Chondrocyte (in vitro differentiated cells): ENCODE measurements around the gene GNAQ. TPM values are rescaled to one million over a fixed set of nuclear protein-coding genes. Genes with fewer than 3 reads are reported as not detected.

Source experiments
- DNase-seq: peaks from one replicate; pipeline ENCODE4 v3.0.0; 2021; ENCODE audit warnings: mixed read lengths, low spot score
- H3K27ac Mint-ChIP-seq: one replicate; pipeline ENCODE4 v1.8.0; 2021; ENCODE audit warnings: mild to moderate bottlenecking, moderate library complexity, mixed read lengths; ENCODE audit not compliant: unreplicated experiment
- H3K27me3 Mint-ChIP-seq: 2 replicates; pipeline ENCODE4 v1.8.0; 2021; ENCODE audit warnings: low read depth, mixed read lengths
- H3K36me3 Mint-ChIP-seq: 2 replicates; pipeline ENCODE4 v1.8.0; 2021; ENCODE audit warnings: low read depth, mixed read lengths
- H3K4me1 Mint-ChIP-seq: 2 replicates; pipeline ENCODE4 v1.8.0; 2021; ENCODE audit warnings: low read depth, mild to moderate bottlenecking, mixed read lengths
- H3K4me3 Mint-ChIP-seq: one replicate; pipeline ENCODE4 v1.8.0; 2021; ENCODE audit warnings: mild to moderate bottlenecking, moderate library complexity, mixed read lengths; ENCODE audit not compliant: unreplicated experiment
- H3K9me3 Mint-ChIP-seq: 2 replicates; pipeline ENCODE4 v1.8.0; 2021; ENCODE audit warnings: low read depth, mixed read lengths
- CTCF ChIP-seq: fragments of 200-600 bp; sonication (generic); IDR thresholded peaks from 2 replicates; pipeline ENCODE4 v1.5.0; 2021; ENCODE audit warnings: antibody characterized with exemption, mild to moderate bottlenecking, moderate library complexity
- total RNA-seq: library from RNA; stranded (reverse); gene quantifications from 3 replicates; pipeline ENCODE4 v1.2.1, GENCODE V29; 2021

The GNAQ gene
- total RNA-seq, 1 donor from 2014 or later, result 87.0 TPM

- peaks cover 5% of the 10 kb centered on the region for H3K36me3 Mint-ChIP-seq
- peaks cover 8% of the 10 kb centered on the region for H3K4me1 Mint-ChIP-seq
- no peak for DNase-seq
- H3K27me3 Mint-ChIP-seq, result no peaks in the 10 kb centered on the region
- TF ChIP-seq CTCF, result no peak
- no peak overlapping the region for H3K4me3 Mint-ChIP-seq
- no peak overlapping the region for H3K27ac Mint-ChIP-seq
- H3K9me3 Mint-ChIP-seq, result peaks cover 3% of the 10 kb centered on the region
Measured at GRCh38 chr9:77989458-77989857, 42.2 kb downstream of the GNAQ start.

- no peak for DNase-seq
- Mint-ChIP-seq H3K9me3 (peaks cover 3% of the 10 kb centered on the region), H3K36me3 (peaks cover 5% of the 10 kb centered on the region), H3K4me3 (no peak overlapping the region), H3K4me1 (peaks cover 8% of the 10 kb centered on the region), H3K27ac (no peak overlapping the region), H3K27me3 (no peaks in the 10 kb centered on the region)
- no peak for TF ChIP-seq CTCF
Measured at GRCh38 chr9:77988630-77989029, 43.0 kb downstream of the GNAQ start.

GRCh38 chr9:77987880-77988525, 43.6 kb downstream of the GNAQ start:
- Mint-ChIP-seq H3K4me1 (peaks cover 11% of the 10 kb centered on the region), H3K36me3 (peaks cover 5% of the 10 kb centered on the region), H3K27me3 (no peaks in the 10 kb centered on the region), H3K27ac (peak overlapping the region; percentile 42), H3K4me3 (no peak overlapping the region), H3K9me3 (peaks cover 3% of the 10 kb centered on the region)
- no peak for DNase-seq
- no peak for TF ChIP-seq CTCF

DNA sequence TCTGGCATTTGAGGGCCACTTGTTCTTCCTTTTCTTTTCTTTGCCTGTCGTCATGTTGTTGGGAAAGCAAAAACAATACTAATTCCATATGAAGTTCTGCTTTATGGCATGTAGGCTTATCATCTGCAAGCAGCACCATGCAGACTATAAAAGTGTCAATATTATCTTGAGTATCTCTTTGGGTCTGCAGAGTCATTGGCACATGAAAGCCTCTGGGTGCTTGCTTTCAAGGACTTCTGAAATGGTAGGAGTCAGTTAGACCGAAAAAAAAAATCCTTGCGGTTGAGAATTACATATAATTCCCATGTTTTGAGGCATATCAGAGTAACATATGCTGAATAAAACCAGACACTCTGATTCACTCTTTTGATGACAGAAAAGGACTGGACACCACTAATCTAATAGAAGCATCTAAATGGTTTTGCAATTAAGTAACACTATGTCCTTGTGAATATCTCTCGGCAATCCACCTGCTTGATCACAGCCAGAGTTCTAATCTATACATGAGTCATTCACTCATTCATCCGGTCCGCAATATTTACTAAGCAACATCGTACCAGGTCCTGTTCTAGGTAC, 44.4 kb downstream of the GNAQ start:
- Mint-ChIP-seq H3K36me3 (peaks cover 5% of the 10 kb centered on the region), H3K4me1 (peaks cover 15% of the 10 kb centered on the region), H3K9me3 (peaks cover 3% of the 10 kb centered on the region)

DNA sequence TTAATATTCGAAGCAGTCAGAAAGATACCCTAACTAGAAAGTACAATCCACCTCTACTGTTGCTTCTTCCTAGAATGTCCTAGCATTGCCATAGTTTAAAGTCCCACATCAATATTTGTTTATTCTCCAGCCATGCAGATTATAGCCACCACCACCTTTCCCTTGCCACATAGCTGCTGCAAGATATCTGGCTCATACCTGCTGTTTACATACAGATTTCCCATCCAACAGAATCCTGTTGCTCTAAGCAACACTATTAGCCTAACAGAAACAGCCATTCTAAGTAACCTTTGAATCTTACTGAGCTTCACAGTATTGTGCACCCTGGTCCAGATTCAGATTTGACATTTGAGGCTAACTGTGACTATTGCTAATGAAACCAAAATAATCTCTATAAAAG, 45.6 kb downstream of the GNAQ start:
- H3K36me3 Mint-ChIP-seq, result peaks cover 2% of the 10 kb centered on the region
- H3K4me1 Mint-ChIP-seq, result peaks cover 27% of the 10 kb centered on the region
- no peaks in the 10 kb centered on the region for H3K9me3 Mint-ChIP-seq

More for the DNA sequence above, 44.4 kb downstream of the GNAQ start:
- no peak for TF ChIP-seq CTCF
- DNase-seq, result no peak
- no peaks in the 10 kb centered on the region for H3K27me3 Mint-ChIP-seq
- no peak overlapping the region for H3K27ac Mint-ChIP-seq
- H3K4me3 Mint-ChIP-seq, result no peak overlapping the region

More for the DNA sequence above, 45.6 kb downstream of the GNAQ start:
- no peak overlapping the region for H3K27ac Mint-ChIP-seq
- TF ChIP-seq CTCF, result no peak
- H3K4me3 Mint-ChIP-seq, result no peak overlapping the region
- no peaks in the 10 kb centered on the region for H3K27me3 Mint-ChIP-seq
- DNase-seq, result no peak
